Fibroblast of gingiva (primary cell): ENCODE data around the gene LRBA.
"Not testable (repeated sequence)": the region's sequence is repeated elsewhere in the genome, so short reads cannot be mapped to it uniquely, and the experiment has no call there.

Source experiments
- DNase-seq: peaks from one replicate; pipeline ENCODE4 v3.0.0-alpha.2; 2011; ENCODE audit warnings: low read depth

Gene LRBA, protein sequence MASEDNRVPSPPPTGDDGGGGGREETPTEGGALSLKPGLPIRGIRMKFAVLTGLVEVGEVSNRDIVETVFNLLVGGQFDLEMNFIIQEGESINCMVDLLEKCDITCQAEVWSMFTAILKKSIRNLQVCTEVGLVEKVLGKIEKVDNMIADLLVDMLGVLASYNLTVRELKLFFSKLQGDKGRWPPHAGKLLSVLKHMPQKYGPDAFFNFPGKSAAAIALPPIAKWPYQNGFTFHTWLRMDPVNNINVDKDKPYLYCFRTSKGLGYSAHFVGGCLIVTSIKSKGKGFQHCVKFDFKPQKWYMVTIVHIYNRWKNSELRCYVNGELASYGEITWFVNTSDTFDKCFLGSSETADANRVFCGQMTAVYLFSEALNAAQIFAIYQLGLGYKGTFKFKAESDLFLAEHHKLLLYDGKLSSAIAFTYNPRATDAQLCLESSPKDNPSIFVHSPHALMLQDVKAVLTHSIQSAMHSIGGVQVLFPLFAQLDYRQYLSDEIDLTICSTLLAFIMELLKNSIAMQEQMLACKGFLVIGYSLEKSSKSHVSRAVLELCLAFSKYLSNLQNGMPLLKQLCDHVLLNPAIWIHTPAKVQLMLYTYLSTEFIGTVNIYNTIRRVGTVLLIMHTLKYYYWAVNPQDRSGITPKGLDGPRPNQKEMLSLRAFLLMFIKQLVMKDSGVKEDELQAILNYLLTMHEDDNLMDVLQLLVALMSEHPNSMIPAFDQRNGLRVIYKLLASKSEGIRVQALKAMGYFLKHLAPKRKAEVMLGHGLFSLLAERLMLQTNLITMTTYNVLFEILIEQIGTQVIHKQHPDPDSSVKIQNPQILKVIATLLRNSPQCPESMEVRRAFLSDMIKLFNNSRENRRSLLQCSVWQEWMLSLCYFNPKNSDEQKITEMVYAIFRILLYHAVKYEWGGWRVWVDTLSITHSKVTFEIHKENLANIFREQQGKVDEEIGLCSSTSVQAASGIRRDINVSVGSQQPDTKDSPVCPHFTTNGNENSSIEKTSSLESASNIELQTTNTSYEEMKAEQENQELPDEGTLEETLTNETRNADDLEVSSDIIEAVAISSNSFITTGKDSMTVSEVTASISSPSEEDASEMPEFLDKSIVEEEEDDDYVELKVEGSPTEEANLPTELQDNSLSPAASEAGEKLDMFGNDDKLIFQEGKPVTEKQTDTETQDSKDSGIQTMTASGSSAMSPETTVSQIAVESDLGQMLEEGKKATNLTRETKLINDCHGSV (N-terminal part only)

DNA sequence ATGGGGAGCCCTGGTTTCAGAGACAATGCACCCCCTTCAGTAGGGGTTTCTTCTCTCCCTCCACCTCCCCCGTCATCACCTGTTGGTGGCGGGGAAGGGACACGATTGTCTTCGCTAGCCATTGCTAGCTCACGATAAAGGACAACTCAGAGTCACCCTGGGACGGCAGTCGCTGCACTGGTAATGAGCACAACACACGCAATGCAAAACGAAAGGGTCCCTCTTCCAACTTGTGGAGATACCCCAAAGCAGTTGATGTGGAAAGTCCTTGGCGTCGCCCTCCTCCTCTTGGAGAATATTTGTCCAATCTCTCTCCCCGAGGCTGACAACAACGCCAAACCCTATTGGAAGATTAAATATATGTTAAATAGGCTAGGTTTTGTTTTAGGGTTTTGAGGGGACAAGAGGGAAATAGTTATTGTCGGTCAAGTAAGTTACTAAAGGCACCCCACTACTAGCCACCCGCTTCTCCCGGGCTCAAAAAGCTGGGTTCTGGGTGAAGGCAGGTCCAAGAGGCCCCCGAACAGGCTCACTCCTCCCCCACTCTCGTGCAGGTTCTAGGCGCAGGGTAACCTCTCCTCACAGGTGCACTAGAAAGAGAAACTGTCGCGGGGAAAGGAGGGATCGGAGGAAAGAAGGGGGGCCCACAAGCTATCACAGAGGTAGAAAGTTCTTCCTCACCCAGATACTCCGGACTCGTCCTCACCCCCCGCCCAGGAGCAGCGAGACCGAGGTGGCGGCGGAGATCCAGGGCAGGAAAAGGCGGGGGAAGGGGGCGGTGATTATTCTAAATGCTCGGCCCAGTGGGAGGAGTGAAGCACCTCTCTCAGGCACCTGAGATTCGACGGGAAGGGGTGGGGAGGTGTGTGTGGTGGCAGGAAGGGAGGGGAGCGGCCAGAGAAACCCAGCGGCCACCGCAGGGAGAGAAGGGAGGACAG lies at the start of gene LRBA:
TSS of gene LRBA (minus strand) at position 764 of the 938 bp plus-strand sequence. CDS start at position 122, 642 bp downstream.
- DNase-seq: peak; percentile 10

DNA sequence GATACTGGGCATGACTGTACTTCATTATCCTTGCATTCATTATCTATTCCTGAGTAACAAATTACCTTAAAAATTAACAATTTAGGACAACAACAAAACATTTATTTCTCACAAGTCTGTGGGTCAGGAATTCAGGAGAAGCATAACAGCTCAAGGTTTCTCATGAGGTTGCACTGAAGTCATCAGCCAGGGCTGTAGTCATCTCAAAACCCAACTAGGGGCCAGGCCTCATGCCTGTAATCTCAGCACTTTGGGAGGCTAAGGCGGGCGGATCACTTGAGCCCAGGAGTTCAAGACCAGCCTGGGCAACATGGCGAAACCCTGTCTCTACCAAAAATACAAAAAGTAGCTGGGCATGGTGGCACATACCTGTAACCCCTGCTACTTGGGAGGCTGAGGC lies 48.1 kb upstream of the LRBA start:
- DNase-seq: not testable (repeated sequence)

GRCh38 chr4:151055539-151055938 lies 40.5 kb upstream of the LRBA start:
- DNase-seq: no peak

DNA sequence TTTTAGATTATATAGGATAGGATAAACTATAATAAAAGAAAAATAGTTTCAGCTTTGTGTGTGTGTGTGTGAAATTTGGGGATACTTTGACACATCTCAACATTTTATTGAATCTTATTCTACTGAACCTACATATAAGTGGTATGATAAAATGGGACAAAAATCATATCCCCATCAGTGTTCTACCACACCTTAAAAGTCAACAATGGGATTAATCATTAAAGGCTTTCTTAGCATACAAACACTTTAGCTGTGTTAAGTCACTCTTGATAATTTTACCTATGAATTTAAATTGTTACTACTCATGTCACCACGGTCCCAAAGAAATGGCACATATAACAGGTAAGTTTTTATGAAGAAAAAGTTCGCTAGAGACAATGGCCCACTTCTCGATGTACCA lies 37.7 kb upstream of the LRBA start:
- no peak for DNase-seq

DNA sequence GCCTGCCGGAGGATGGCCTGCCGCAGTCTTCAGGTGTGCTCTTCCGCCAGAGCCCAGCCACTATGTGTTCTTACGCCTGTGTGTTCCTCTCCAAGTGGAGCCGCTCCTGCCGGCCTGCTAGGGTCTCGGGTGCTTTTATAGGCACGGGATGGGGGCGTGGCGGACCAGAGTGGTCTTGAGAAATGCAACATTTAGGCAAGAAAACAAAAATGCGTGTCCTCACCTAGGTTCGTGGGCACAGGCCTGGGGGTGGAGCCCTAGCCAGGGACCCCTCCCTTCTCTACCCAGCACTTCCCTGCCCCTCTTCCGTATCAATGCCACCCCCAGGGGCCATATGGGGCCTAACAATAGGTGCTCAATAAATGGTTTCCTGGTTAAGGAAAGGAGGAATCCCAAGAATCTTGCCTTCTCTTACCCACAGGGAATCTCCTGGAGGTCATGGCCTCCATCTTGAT lies 34.4 kb upstream of the LRBA start:
- DNase-seq: no peak

- no peak for DNase-seq
Observed at GRCh38 chr4:151048913-151049312, 33.8 kb upstream of the LRBA start.

DNA sequence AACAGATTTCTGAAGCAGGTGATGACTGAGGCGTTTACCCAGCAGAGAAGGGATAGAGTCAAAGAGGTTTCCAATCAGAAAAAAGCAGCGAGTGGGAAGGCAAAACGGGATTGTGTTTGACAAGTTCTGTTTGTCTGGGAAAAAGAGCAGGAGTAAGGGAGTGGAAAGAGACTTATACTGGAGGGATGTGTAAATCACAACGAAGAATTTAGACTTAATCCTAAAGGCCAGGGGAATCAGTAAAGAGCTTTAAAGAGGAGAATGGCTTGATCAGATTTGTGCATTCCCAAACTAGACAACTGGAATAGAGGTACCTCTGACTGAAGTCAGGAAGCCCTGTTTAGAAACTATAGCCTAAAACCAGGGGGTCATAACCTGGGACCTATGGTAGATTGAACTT lies 31.5 kb upstream of the LRBA start:
- DNase-seq: no peak

DNA sequence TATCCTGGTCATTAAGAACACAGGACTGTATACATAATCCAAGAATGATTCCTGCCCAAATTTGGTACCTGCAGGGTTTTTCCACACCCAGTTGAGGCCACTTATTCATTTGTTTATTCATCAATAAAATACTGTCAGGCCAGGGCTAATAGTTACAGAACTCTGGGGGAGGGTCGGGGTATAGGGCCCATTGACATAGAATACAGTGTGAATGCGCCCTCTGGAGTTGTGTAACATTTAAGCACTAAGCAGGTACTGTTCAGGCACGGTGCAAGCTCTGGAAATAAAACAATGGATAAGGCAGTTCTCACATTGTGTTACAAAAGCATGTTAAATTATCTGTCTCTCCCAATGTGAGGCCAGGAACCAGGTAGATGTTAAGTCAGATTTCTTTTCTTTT lies 30.8 kb upstream of the LRBA start:
- no peak for DNase-seq

DNA sequence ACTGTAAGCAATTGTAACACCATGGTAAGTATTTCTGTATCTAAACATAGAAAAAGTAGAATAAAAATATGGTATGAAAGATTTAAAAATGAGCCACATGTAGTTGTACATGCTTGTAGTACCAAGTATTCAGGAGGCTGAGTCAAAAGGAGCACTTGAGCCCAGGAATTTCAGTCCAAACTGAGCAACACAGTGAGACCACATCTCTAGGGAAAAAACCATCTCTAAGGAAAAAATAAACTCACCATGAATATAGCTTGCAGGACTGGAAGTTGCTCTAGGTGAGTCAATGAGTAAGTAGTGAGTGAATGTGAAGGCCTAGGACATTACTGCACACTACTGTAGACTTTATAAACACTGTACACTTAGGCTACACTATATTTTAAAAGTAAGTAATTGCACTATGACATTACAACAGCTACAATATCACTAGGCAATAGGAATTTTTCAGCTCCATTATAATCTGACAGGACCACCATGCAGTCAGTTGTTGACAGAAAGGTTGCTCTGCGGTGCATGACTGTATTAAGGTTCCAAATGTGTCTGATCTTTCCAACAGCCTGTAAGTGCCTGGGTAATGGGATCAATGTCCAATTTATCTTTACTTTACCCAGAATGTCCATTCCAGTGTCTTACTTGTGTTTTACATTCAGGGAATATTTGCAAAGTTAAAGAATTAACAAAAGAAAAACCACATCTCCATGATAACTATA lies 28.9 kb upstream of the LRBA start:
- DNase-seq: no peak

- DNase-seq: no peak
Observed at GRCh38 chr4:151039733-151040132, 24.6 kb upstream of the LRBA start.

DNA sequence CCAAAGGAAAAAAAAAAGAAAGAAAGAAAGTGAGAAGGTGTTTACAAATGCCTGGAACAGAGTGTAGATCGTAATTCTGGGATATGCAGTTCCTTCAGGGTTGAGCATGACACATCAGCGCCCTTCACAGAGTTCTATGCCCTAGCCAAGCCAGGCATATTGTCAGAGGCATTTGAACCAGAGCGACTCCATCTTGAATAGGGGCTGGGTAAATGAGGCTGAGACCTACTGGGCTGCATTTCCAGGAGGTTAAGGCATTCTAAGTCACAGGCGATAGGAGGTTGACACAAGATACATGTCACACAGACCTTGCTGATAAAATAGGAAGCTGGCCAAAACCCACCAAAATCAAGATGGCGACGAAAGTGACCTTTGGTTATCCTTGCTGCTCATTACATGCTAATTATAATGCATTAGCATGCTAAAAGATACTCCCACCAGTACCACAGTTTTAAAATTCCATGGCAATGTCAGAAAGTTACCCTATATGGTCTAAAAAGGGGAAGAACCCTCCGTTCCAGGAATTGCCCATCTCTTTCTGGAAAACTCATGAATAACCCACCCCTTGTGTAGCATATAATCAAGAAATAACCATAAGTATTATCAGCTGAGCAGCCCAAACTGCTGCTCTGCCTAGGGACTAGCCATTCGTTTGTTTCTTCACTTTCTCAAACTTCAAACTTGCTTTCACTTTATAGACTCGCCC lies 23.5 kb upstream of the LRBA start:
- DNase-seq: no peak

GRCh38 chr4:151035911-151036310 lies 20.8 kb upstream of the LRBA start:
- no peak for DNase-seq

- no peak for DNase-seq
Observed at GRCh38 chr4:151035328-151035727, 20.2 kb upstream of the LRBA start.

DNA sequence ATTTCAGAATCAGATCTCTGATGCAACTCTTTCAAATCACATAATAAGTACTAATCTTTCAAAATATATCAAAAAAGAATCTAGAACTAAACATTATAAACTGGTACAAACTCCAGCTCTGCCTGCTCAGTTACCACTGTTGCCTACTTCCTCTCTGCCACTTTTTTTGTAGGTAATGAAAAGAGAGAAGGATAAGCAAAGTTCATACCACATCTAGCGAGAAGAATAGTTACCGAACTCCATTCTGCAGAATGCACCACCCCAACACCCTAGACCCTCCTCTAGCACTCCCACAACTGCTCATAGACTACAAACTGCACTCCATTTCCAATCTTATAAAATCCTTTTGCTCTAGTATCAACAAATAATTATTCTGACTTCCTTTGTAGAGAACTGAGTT lies 19.7 kb upstream of the LRBA start:
- DNase-seq: no peak

- peak; percentile 52 for DNase-seq
Observed at GRCh38 chr4:151031831-151032605, 16.9 kb upstream of the LRBA start.

GRCh38 chr4:151029537-151029936 lies 14.5 kb upstream of the LRBA start:
- DNase-seq: no peak

DNA sequence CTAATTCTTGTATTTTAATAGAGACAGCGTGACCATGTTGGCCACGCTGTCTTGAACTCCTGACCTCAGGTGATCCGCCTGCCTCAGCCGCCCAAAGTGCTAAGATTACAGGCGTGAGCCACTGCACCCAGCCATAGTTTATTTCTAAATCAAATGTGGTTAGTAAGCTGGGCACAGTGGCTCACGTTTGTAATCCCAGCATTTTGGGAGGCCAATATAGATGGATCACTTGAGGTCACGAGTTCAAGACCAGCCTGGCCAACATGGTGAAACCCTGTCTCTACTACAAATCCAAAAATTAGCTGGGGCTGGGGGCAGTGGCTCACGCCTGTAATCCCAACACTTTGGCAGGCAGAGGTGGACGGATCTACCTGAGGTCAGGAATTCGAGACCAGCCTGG lies 13.9 kb upstream of the LRBA start:
- DNase-seq: not testable (repeated sequence)

GRCh38 chr4:151025759-151026158 lies 10.7 kb upstream of the LRBA start:
- DNase-seq: no peak

DNA sequence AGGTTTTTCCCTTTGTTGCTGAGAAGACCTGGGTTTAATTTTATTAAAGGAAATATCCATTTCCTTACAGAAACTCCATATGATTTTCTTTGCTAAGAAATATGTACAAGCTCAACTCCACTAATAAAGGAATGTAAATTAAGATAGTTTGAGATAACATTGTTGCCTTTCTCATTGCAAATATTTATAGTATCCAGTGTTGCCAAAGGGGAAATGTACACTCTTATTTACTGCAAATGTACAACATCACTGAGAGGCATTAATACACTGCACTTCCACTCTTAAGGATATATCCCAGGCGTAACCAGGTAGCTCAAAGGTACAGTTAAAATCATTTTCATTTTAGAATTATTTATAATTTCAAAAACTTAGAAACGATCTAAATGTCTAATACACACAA lies 7.5 kb upstream of the LRBA start:
- DNase-seq: no peak
